ENCODE results near the gene PPM1H. TPM values are rescaled to one million over a fixed set of nuclear protein-coding genes. Genes with fewer than 3 reads are reported as not detected.

PPM1H gene
- total RNA-seq, 4 donors from 2014 or later, result 1.4 to 4.9 (median 2.4) TPM

- TF ChIP-seq CTCF (IDR thresholded peaks at IDR 0.05), result no peak
- no peak for ATAC-seq (ENCODE audit: low FRiP score)
- no peak for DNase-seq (ENCODE audit: low spot score)
Measured at GRCh38 chr12:62720661-62721330, 214.2 kb downstream of the PPM1H start.

DNA sequence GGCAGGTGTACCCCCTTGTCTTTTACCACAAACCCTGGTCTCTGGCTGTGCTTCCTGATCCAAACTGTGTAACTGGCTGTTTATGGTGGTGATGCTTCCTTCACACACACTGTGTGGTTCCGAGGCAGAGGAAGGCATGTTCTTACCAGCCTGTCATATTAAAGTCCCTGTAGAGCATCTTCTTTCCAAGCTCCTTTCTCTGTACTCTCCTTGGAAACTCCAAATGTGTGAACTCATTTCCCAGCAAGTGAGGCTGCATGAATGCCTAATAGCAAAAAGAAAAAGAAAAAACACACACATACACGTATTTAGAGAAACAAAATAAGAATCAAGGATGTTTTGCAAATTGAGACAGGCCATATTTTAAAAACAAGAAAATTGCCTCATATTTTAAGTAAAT lies 214.9 kb downstream of the PPM1H start:
- DNase-seq (ENCODE audit: low spot score), result no peak
- ATAC-seq (ENCODE audit: low FRiP score), result no peak
- TF ChIP-seq CTCF (IDR thresholded peaks at IDR 0.05), result no peak

- no peak for DNase-seq (ENCODE audit: low spot score)
- no peak for TF ChIP-seq CTCF (IDR thresholded peaks at IDR 0.05)
- no peak for ATAC-seq (ENCODE audit: low FRiP score)
Measured at GRCh38 chr12:62718762-62719426, 216.1 kb downstream of the PPM1H start.

DNA sequence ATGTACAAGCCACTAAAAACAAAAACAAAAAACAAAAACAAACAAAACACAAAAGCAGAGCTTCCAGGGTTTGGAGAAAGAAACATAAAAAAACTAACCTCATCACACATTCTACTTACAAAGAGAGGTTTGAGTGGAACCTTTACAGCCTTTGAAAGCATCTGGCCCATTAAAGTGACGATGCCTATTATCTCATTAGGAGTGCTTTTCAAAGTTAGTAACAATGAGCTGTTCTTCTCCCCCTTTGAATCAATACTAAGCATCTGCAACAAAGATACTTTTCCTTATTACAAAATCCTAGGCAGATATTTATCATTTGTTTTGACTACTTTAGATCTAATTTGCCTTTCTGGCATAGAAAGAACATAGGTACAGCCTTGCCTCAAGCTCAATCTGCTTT lies 217.3 kb downstream of the PPM1H start:
- ATAC-seq (ENCODE audit: low FRiP score) (no peak), DNase-seq (ENCODE audit: low spot score) (no peak)
- TF ChIP-seq CTCF (IDR thresholded peaks at IDR 0.05), result no peak

GRCh38 chr12:62716866-62717525 lies 218.0 kb downstream of the PPM1H start:
- TF ChIP-seq CTCF (IDR thresholded peaks at IDR 0.05), result no peak
- DNase-seq (ENCODE audit: low spot score) (no peak), ATAC-seq (ENCODE audit: low FRiP score) (no peak)

GRCh38 chr12:62716037-62716436 lies 218.9 kb downstream of the PPM1H start:
- no peak for DNase-seq (ENCODE audit: low spot score)
- ATAC-seq (ENCODE audit: low FRiP score), result no peak
- TF ChIP-seq CTCF (IDR thresholded peaks at IDR 0.05), result no peak

Measured in omental fat pad (tissue), 4 donors.